GM19035 (cell line): ENCODE measurements around the gene DTD1.
A peak's percentile ranks its signal among the peaks of the same experiment; 100 is the strongest.

Experiments used
- ATAC-seq: cut with Tn5 transposase; IDR thresholded peaks from one replicate; pipeline ENCODE4 v1.9.1; 2021; ENCODE audit not compliant: unreplicated experiment

The DTD1 gene

DNA sequence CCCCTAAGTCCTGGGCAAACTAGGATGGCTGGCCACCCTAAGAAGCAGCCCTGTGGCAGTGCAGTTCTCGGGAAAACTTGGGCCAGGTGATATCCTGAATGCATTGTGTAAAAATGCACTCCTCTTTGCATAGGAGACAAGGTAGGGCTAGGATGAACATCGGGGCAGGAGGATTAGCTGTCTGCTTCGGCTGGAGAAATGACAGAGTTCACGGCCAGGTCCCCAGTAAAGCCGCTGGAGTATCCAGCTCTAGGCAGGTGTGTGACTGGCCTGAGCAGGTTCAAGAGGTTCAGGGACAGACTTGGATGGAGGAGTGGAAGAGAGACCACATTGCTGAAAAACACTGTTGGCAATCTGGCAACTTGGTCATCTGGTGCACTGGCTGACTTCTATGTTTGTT lies 26.4 kb downstream of the DTD1 start:
- ATAC-seq: no peak

DNA sequence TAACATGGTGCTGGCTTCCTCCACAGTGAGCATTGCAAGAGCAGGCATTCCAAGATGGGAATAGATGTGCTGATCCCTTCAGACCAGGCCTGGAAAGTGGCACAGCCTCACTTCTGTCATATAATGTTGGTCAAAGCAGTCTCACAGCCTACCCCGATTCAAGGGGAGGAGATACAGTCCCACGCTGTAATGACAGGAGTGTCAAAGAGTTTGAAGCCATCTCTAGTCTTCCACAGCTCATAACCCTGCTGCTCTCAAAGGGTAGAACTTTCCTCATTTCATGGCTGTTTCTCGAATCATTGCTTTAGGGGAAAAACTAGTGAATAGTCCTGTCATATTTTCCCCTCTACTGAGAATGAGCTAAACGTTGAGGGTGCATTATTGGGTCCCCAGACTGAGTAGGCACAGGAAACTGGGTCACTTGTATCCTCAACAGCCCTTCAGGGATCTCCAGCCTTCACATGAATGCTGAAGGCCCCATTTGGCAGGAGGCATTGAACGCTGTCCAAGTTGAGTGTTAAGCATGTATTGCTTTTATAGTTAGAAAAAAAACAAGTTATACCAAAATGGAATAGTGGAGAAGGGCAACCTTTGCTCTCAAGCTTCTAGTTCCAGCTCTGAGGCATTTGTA lies 27.3 kb downstream of the DTD1 start:
- ATAC-seq: no peak

DNA sequence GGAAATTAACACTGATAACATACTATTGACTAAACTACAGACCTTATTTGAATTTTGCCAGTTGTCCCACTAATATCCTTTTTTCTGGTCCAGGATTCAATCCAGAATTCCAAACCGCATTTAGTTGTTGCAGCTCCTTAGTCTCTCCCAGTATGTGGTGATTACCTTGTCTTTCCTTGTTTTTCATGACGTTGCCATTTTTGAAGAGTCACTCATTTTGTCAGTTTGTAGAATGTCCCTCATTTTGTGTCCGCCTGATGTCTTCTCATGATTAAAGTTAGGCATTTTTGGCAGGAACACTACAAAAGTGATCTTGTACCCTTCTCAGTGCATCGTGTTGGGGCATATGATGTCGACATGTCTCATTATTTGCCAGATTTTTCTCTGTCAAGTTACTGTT lies 33.1 kb downstream of the DTD1 start:
- no peak for ATAC-seq

DNA sequence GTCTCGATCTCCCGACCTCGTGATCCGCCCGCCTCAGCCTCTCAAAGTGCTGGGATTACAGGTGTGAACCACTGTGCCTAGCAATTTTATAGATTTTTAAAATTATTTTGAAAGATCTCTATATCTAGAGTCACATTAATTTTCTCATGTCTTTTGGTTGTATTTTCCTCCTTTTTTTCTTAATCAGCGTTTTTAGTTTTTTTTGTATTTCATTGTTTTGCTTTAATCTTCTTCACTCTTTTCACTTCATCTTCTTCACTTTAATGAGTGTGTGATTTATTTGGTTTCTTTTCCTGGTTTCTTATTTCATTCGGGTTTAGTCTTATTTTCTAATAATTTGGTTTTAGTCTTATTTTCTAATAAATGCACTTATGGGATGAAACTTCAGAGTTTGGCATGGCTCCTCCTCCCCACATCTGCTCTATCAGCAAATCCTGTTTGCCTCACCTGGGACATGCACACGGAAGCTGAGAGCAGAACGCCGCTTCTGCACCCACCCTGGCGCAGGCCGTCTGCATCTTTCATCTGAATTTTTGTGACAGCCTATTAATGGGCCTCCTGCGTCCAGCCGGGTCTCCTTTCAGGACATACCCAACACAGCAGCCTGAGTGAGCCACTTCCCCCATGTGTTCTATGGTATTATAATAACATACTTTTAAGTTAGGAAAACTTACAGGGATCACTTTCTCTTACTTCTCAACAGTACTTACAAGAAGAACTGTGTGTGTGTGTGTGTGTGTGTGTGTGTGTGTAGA lies 35.5 kb downstream of the DTD1 start:
- no peak for ATAC-seq

DNA sequence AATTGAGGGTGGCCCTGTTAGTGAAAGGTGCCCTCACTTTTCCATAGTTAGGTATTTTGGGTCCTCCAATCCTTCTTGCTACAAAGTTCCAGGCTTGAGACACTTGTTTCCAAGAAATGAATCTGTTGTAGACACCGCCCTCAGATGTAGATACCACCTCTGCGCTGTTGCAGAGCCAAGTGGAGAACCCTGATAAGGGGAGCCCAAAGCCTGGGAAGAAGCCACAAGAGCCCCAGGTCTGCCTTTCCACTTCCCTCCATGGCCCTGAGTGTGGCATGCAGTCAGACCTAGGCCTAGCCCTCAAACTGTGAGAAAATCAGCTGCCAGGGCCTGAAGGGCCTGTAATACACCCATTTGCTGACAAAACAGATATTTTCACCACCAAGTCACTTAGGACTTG lies 37.1 kb downstream of the DTD1 start:
- ATAC-seq: no peak

DNA sequence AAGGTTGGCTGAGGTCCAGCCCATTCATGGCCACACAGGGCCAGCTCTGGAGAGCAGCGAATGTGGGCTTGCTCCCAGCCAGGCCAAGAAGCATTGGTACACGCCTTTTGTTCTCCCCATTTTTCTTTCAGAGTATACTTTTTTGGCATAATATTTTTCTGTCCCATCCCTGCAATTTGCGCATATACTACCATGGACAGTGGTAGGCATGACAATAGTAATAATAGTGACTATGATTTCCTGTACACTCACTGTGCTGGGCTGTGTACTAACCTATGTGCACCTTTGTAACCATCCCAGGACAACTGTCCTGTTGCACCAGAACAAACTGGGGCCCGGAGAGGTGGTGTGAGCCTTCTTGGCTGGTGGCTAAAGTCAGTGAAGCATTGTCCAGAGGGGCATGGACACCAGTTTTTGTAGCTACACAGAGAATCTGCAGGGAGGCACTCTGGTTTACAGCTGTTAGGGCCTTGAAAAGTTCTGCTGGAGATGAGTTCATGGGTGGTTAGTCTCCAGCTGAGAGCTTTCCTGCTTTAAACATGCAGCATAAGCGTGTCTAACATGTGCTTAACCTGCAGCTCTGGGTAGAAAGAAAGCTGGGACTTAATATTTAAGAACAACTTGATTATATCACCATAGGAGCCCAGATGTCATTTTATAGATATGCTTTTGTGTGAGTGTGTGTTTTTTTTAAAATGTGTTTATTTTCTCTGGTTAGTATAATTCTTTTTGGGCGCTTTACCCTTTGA lies 38.2 kb downstream of the DTD1 start:
- ATAC-seq: no peak

DNA sequence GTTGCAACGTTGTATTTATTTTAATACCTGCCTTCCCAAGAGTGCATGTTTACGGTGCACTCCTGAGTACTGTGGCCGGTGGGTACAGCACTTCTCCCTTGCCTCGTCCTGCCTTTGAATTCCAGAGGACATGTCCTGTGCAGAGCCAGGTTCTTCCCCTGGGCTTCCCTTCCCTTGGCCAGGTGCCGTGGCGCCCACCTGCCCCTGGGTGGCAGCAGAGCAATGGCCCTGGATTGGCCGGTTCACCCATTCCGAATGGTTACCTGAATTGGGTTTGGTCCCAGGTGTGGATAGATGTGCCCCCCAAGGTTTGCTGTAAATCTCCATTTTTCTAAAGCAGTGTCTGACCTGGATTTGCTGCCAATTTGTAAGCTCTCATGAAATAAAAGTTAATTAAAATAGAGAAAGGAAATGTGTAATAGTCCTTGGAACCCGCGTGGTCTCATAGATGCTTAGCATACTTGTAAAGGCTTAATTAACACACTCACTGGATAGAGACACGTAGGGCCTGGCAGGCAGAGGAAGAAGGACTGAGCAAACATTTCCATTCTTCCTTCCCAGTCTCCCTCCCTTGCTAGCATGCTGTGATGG lies 40.6 kb downstream of the DTD1 start:
- no peak for ATAC-seq

DNA sequence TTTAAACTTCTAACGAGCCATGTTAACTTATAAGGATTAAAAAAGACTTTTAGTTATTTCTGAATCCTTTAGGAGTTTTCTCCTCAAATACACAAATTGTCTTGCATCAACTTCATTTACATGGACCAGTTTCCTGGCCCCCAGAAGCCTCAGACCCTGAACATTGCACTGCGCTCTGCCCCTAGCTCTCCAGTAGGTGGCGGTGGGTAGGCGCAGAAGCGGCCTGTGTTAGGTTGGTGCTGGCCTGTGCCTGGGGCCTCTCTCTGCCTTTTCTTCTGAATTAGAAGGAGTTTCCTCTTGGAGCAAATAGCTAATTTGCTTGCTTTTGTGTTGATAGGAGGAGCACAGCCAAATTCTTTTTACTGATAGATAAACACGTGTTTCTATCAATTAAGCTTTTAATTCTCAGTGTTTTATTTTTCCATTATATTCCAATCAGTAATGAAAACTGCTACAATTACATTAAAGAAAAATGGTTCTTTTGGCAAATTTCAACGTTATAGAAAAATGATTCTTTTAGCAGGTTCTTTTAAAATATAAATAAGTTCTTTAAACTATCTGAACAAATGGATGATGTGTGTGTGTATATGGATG lies 44.4 kb downstream of the DTD1 start:
- peak; percentile 84 for ATAC-seq

DNA sequence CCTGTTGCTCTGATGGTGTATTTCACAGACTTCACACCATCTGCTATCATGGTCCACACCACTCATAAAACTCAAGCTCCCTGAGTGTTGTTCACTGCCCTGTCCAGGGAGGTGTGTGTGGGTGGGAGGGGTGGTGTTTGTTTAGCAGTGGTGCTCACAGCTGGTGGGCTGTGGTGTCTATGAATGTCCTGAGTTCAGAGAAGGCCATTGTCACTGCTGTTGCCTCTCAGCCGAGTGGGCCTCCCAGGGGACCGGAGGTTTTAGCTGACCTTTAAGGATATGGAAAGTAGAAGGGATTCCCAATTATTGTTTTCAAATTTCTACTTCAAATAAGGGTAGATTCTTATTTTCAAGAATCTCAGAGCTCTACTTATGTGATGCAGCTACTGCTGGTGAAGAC lies 45.6 kb downstream of the DTD1 start:
- no peak for ATAC-seq

DNA sequence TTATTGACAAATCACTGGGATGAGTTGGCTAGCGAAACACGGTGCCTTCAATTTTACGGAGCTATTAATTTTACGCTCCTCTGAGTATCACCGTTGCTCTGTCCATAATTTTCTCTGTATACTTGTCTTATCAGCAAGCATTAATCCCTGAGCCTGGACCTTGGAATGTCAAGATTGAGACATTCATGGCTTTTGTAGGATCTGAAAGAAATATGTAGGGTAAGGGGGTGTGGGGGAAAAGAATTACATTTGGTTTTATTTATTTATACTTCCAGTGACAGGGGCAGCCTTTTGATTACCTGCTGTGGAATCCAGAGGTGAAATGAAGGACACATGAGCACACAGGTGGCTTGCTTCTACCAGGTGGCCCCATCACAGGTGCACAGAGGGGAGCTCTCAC lies 46.6 kb downstream of the DTD1 start:
- ATAC-seq: no peak

DNA sequence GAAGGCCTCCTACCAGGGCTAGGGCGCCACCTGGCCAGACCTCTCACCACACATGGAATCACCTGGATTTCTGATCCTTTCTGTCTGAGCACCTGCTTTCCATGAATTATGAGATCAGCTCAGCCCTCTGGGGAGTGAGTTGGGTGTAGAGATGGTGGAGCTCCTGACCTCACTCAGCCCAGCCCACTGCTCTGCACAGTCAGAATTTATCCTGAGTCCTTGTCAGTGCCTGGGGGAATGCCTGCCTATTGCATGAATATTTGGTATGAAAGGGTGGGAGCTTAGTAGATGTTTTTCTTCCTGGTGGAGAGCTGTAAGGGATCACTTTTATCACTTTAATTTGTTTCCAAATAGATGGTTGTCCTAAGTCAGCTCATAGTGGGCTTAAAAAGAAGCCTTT lies 47.5 kb downstream of the DTD1 start:
- no peak for ATAC-seq

DNA sequence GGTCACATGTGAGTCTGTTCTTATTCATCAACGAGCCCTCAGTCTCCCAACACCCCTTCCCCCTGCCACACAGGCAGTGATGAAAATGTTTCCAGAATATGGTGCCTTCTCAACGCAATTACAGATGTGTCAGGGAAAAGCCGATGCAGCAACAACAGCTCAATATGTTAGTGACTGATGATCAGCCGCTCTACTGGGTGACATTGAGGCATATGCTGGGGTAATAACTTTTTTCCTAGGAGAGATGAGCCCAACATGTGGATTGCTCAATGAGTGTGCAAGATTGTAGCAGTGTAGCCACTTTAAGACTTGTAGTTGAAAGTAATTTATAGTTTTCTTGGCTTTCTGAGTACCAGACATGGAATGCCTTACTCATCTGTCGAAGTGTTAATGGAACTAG lies 49.4 kb downstream of the DTD1 start:
- ATAC-seq: no peak

DNA sequence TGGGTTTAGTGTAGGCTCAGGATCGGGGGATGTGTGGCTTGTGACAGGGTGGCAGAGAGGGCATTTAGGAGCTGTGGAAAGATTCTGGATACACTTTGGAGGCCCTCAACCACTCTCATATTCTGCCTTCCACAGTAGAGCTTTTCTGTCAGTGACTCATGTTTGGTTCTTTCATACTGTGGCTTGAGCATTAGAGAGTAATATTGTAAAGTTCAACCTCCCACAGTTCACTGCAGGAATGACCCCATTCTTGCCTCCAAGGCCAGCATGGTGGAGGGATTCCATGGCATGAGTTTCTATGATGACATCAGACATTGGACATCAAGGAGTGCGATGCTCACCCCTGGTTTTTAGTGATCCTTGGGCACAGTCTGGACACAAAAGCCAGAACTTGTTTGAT lies 50.9 kb downstream of the DTD1 start:
- ATAC-seq: no peak

DNA sequence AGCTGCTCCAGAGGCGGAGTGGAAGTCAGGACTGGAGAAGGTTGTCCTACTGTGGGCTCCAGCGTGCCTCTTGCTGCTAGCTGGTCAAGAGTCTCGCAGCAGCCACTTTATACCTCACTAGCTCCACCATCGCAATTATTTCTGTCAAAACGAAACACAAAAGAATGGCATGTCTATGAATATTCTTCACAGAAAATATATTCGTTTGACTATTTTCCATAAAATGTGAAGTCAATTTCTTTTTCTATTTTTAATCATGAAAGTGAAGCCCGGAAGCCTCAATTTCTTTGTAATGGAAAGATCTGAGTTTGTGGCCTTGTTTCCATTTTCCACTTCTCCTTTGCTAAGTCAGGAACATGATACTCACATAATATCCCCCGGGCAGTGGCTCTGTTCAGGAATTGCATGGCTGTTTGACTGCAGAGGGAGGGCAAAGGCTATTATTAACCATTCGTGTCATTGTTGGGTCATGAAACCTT lies 51.7 kb downstream of the DTD1 start:
- no peak for ATAC-seq

DNA sequence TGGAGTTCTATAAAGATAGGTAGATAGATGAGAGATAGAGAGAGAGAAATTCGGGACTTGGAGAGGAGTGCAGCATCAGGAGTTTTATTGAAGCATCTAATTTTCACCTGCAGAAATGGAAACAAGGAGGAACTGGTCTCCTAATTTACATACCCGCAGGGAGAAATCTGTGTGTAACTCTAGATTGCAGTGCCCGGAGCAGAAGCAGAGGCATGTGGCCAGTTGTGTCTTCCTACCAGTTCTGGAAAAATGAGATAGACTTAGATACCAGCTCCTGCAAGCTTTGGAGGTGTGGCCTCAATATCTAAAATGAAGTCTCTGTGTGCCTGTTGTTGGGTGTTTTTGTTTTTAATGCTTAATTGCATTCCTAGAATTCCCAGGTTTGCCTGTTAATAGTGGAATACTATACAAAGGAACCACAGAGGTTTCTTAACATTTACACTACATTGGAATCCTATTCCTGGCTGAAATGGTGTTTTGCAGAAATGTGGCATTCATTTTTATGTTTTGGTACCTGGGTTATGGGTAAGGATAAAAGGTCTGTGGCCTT lies 57.4 kb downstream of the DTD1 start:
- no peak for ATAC-seq

DNA sequence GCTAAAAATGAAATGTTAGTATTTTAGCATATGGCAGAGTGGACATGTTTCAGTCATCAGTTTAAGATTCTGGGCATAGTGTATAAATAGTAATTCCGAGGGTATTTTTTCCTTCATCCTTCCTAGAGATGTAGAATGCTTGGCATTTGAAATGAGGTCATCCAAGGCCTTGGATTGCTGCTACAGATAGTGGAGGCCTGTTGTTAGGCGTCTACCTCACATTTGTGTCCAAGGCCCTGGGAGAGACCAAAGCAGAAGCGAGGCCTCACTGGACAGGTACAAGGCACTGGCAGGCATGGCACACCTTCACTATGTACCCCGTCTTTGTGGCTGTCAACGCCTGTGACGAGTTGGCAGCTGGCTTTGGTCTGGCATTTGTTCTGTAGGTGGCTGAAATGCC lies 58.0 kb downstream of the DTD1 start:
- ATAC-seq: no peak

DNA sequence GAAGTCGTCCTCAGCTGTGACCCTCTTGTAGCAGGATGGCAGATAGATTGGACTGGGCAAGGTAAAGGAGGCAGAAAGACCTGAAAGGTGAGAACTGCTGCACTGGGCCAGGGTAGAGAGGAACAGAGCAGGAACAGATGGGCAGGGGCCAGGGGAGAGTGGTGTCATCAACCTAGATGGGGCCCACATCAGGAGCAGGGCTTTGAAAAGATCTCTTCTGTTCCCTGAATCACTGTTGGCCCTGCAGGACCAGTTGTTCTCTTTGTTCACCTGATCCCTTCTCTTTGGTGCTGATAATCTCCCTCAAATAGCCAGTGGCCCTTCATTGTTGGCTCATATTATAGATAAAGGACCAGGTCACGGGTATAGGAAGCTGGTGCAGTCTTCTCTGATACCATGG lies 59.9 kb downstream of the DTD1 start:
- no peak for ATAC-seq

DNA sequence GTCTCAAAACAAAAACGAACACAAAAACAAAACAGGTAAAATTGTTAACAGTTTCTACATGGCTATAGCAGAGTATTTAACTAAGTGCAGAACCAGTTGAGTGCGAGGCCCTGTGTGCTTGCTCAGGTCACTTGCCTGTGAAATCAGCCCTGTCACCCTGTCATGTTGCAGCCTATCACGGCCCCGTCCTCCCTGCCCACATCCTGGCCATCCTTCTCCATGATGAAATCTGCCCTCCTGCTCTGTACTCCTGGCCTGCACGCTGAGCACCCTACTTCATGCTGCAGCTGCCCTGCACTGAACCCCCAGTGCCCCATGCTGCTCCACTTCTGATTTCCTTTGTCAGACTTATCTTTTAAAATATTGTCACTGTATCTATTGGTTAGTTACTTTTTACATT lies 62.4 kb downstream of the DTD1 start:
- ATAC-seq: no peak

DNA sequence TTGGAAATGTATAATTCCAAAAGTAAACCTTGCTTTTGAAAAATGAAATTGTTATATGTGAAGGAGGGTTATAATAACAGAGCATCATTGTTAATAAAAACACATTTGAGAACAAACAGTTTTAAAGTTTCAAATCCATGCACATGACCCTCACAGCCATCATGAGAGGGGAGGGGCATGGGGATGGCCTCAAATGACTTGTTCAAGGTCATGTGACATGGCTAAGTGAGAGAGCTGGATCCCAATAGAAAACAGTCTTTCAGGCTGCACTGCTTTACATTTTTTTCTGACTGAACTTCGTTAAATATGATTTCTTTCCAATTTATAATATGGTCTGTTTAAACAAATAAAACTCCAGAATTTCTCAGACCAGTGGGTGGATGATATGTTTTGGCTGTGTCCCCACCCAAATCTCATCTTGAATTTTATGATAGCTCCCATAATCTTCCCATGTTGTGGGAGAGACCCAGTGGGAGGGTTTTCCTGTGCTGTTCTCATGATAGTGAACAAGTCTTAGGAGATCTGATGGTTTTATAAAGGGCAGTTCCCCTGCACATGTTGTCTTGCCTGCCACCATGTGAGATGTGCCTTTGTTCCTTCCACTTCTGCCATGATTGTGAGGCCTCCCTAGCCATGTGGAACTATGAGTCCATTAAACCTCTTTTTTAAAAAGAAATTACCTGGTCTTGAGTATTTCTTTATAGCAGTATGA lies 66.0 kb downstream of the DTD1 start:
- ATAC-seq: no peak

DNA sequence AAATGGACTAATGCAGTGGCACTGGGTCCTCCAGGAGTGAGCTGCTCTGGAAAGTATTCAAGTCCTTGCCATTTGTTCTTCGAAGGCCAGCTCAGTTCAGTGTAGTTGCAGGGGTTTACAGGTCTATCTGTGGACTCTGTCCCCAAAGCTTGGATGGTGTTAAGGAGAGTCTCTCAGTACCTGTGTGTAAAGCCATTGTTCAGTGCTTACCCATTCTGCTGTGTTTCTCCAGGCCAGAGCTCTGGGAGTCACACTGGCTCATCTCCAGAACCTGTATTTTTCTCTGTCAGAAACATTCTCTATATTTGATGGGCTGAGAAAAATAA lies 66.6 kb downstream of the DTD1 start:
- ATAC-seq: no peak

DNA sequence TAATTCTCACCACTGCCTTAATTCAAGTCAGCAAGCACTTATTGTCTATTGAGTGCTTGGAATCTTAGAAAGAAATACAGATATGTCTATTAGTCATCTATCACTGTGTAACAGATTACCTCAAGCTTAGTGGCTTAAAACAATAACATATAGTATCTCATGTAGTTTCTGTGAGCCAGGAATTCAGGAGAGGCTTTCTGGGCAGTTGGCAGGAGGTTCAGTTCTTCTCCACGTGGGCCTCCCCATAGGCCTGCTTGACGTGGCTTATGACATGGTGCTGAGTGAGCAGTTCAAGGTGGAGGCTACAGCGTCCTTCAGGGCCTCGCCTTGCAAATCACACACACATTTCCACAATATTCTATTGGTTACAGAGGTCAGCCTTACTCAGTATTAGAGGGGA lies 69.7 kb downstream of the DTD1 start:
- ATAC-seq: no peak
